ENCODE measurements around the gene CASZ1.

- no peak for TF ChIP-seq POLR2AphosphoS5 (IDR thresholded peaks at IDR 0.05; ENCODE audit: low read depth)
- TF ChIP-seq CTCF (IDR thresholded peaks at IDR 0.05; ENCODE audit: insufficient read depth, low read length): no peak
These were observed 16.0 kb upstream of the CASZ1 start for GRCh38 chr1:10812387-10812915.
